Right atrium auricular region (tissue), 2 donors: ENCODE data around the gene SLC23A3. TPM values are rescaled to one million over a fixed set of nuclear protein-coding genes. Genes with fewer than 3 reads are reported as not detected.

Source experiments
- DNase-seq: peaks from one replicate; pipeline ENCODE4 v3.0.0-alpha.2; 2019; ENCODE audit warnings: low spot score
- H3K27ac ChIP-seq, 2 donors: fragments of 200-600 bp; sonication (generic); 1 replicate in 1 of 2; 2 replicates in 1 of 2; pipeline ENCODE4 v1.5.1; 2016 to 2019
- H3K27me3 ChIP-seq, 2 donors: fragments of 200-600 bp; sonication (generic); one replicate each; pipeline versions ENCODE4 v1.5.1 to v1.6.0; 2017 to 2019
- H3K36me3 ChIP-seq: fragments of 200-600 bp; sonication (generic); one replicate; pipeline ENCODE4 v1.5.1; 2016
- H3K4me1 ChIP-seq, 2 donors: fragments of 200-600 bp; sonication (generic); one replicate each; pipeline versions ENCODE4 v1.5.1 to v1.6.0; 2017 to 2019
- H3K4me3 ChIP-seq, 2 donors: fragments of 200-600 bp; sonication (generic); 1 replicate in 1 of 2; 2 replicates in 1 of 2; pipeline ENCODE4 v1.5.1; 2017 to 2019; ENCODE audit warnings: mild to moderate bottlenecking in 1 of 2, moderate library complexity in 1 of 2
- H3K9me3 ChIP-seq, 2 donors: fragments of 200-600 bp; sonication (generic); one replicate each; pipeline ENCODE4 v1.5.1; 2019
- total RNA-seq, 2 donors: library from RNA; depleted of rRNA; stranded (reverse); fragments of >200 nt; gene quantifications; one replicate each; pipeline ENCODE4 v1.1.0, GENCODE V29; 2016
- TF ChIP-seq, protein P1 (sequence below), 2 donors: fragments of 200-600 bp; sonication (generic); IDR thresholded peaks; one replicate each; pipeline ENCODE4 v1.5.1; 2019; ENCODE audit warnings: antibody characterized with exemption in 2 of 2

The SLC23A3 gene
- total RNA-seq, 2 donors from 2014 or later: 0.33 to 0.55 TPM

DNA sequence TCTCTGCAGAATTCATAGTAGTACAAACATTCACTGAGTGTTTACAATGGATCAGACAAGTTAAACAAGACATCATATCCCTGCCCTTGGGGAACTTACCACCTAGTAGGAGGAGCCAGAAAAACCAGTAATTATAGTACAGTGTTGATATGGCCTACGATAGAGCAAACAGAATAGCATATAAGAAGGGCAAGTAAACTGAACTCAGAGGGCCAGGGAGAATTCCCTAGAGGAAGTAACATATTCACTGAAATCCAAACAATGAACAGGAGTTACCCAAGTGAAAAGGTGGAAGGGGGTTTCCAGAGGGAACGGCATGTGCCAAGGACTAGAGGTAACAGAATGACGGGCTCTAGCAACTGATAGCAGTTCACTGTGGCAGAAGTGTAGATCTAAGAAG lies 43.3 kb downstream of the SLC23A3 start:
- TF ChIP-seq, protein P1, sequence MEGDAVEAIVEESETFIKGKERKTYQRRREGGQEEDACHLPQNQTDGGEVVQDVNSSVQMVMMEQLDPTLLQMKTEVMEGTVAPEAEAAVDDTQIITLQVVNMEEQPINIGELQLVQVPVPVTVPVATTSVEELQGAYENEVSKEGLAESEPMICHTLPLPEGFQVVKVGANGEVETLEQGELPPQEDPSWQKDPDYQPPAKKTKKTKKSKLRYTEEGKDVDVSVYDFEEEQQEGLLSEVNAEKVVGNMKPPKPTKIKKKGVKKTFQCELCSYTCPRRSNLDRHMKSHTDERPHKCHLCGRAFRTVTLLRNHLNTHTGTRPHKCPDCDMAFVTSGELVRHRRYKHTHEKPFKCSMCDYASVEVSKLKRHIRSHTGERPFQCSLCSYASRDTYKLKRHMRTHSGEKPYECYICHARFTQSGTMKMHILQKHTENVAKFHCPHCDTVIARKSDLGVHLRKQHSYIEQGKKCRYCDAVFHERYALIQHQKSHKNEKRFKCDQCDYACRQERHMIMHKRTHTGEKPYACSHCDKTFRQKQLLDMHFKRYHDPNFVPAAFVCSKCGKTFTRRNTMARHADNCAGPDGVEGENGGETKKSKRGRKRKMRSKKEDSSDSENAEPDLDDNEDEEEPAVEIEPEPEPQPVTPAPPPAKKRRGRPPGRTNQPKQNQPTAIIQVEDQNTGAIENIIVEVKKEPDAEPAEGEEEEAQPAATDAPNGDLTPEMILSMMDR (IDR thresholded peaks at IDR 0.05): no peak
- H3K9me3 ChIP-seq: no peaks in the 10 kb centered on the region

DNA sequence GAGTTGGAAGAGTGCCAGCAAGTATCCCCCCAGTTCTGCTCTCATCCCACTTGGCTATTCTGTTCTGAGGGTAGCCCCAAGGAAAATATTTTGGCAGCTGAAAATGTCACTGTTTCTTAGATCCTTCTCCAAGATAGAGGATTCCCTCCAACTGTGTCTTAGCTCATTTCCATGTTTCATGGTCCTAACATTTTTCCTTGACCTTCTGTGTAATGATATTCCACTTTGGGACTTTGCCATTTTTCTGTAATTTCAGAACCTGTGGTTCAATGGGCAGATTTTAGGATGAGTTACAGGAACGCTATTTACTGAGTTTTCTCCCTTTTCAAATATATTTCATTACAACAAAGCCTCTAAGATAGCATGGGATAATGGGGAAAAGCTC lies 44.0 kb downstream of the SLC23A3 start:
- TF ChIP-seq, protein P1 (IDR thresholded peaks at IDR 0.05): no peak
- Histone ChIP-seq H3K27ac (no peak overlapping the region), H3K27me3 (no peaks in the 10 kb centered on the region), H3K4me1 (peaks cover 0 to 36% of the 10 kb centered on the region in 2 donors), H3K4me3 (no peak overlapping the region), H3K9me3 (no peaks in the 10 kb centered on the region), H3K36me3 (no peaks in the 10 kb centered on the region)
- no peak for DNase-seq

More for the DNA sequence above, 43.3 kb downstream of the SLC23A3 start:
- Histone ChIP-seq H3K36me3 (no peaks in the 10 kb centered on the region), H3K4me1 (peaks cover 0 to 36% of the 10 kb centered on the region in 2 donors), H3K27ac (no peak overlapping the region), H3K27me3 (no peaks in the 10 kb centered on the region), H3K4me3 (no peak overlapping the region)
- DNase-seq: no peak

DNA sequence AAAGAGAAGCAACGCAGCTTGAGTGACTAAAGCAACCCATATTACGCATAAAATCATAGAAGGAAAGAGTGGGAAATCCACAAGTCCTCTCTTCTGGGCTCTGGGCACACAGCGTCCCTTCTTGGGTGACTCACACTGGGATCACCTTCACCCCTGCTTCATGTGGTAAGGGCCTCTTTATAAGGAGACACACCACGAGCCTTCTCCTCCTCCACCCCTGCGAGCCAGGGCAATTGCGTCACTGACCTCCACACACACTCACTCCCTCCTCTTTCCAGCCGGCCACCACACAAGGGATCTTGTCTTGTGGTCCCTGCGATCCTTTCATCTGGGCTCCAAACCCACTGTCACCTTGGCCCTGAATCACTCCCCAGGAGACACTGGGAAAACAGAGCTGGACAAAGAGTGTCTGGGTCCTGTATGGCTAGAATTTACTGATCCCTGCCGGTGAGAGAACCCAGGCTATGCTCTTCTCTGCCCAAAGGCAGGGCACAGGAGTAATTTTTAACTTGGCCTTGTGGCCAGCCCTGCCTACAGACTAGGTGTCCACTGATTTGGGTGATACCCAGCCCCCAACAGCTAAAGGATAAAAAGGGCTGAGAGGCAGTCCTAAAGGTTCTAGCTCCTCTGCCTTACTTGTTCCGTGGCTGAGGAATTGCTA lies 44.5 kb downstream of the SLC23A3 start:
- H3K4me1 ChIP-seq: peaks cover 0 to 36% of the 10 kb centered on the region in 2 donors
- TF ChIP-seq, protein P1 (IDR thresholded peaks at IDR 0.05): no peak

DNA sequence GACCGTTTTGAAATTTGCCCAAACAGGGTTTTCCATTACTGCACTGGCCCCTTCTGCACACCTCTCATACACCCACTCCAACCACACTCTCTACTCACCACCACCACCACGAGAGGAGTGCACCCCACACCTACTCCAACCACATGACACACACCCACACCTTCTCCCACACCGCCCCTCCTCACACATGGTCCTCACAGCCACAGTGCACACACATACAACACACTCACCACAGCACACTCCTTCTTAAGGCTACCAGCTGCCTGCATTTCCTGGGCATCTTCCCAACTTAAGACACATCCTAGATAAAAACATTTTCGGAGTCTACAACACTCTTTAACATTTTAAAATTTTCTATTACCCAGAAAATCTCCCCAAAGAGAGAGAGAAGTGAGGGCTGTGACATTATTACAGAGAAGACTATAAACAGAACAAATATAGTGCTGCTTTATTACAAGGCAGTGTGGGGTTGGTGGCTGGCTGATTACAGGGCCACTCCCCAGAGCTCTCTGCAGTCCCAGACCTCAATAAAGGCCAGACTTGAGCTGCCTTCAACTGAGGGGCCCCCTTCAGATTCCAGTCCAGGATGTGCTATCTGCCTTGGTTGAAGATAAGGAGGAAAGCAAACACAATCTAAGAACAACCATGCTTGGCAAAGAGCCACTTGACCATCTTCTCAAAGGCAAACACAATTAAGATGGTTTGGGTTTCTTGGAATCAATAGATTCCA lies 45.3 kb downstream of the SLC23A3 start:
- no peak for DNase-seq
- Histone ChIP-seq H3K4me3 (no peak overlapping the region), H3K27ac (no peak overlapping the region), H3K36me3 (no peaks in the 10 kb centered on the region), H3K27me3 (no peaks in the 10 kb centered on the region), H3K9me3 (no peaks in the 10 kb centered on the region), H3K4me1 (peaks cover 0 to 36% of the 10 kb centered on the region in 2 donors)
- TF ChIP-seq, protein P1 (IDR thresholded peaks at IDR 0.05): no peak

More for the DNA sequence above, 44.5 kb downstream of the SLC23A3 start:
- DNase-seq: peak; percentile 66
- H3K9me3 ChIP-seq: no peaks in the 10 kb centered on the region
- H3K27me3 ChIP-seq: no peaks in the 10 kb centered on the region
- no peaks in the 10 kb centered on the region for H3K36me3 ChIP-seq
- H3K27ac ChIP-seq: no peak overlapping the region
- H3K4me3 ChIP-seq: no peak overlapping the region

DNA sequence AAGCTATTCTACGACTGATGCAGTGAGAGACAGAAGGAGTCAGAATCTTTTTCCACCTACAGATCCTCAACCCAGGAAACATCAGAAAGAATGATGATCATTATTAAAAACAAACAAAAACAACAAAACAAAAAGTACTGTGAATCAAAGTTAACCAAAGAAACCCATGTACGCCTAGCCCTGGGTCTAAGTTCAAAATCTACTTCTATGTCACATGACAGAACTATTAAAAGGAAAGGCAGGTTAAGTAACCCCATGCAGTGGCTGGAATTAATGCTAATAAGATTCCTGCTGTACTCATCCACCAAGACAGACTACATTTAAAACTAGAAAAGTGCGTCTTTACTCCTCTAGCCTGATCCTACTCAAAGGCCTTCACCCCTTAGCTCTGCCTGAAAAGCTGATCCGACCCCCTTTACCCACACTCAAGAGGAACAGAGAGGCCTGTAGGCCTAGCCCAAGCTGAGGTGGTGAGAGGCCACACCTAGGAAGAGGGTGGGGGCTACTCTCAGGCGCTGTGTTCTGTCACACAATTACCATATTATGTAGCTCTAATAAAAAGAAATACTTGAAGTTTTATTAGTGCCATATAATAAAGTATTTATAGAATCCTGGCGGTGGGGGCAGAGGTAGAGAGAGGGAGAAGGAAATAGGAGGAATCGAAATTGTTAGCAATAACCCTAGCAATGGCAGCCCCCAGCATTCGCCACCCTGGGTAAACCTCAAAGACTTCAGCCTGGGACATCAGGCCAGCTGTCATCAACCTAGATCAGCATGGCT lies 46.3 kb downstream of the SLC23A3 start:
- no peaks in the 10 kb centered on the region for H3K9me3 ChIP-seq
- no peaks in the 10 kb centered on the region for H3K36me3 ChIP-seq
- DNase-seq: no peak

More for the DNA sequence above, 46.3 kb downstream of the SLC23A3 start:
- no peak overlapping the region for H3K4me3 ChIP-seq
- H3K4me1 ChIP-seq: peaks cover 0 to 41% of the 10 kb centered on the region in 2 donors
- H3K27me3 ChIP-seq: no peaks in the 10 kb centered on the region
- H3K27ac ChIP-seq: no peak overlapping the region
- TF ChIP-seq, protein P1 (IDR thresholded peaks at IDR 0.05): no peak
